ENCODE measurements around the gene OLFML1.

OLFML1 gene

DNA sequence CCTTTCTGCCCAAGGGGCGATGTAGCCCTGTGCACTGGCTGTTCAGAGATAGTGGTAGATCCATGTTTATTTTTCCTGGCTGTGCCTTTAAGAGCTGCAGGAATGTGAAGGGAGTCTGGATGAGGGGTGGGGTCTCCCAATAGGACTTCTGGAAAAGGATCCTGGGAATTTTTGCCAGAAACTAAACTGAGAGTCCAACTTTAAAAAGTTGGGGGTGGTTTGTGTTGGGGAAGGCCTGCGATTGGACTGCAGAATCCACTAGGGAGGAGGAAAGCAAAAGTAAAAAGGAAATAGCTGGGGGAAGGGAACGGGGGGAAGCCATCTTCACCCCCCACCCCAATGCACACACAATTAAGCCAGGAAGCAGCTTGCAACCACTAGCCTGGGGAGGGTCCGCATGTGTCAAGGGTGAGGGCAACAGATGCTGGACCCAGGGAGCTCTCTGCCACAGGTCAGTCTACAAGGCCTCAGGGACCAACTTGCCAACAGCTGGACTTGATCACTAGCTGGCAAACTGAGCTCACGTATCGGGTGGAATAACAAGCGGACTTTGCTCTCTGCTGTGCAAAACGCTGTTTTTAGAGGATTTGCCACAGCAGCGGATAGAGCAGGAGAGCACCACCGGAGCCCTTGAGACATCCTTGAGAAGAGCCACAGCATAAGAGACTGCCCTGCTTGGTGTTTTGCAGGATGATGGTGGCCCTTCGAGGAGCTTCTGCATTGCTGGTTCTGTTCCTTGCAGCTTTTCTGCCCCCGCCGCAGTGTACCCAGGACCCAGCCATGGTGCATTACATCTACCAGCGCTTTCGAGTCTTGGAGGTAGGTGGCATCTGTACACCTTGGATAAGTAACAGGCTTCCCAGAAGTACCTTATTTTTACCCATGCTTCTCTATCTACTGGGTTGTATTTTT is at the start of gene OLFML1:
OLFML1 (plus strand) TSS at position 321 of the 912 bp plus-strand sequence; CDS start at position 691, 370 bp downstream.
- no peak for DNase-seq

DNA sequence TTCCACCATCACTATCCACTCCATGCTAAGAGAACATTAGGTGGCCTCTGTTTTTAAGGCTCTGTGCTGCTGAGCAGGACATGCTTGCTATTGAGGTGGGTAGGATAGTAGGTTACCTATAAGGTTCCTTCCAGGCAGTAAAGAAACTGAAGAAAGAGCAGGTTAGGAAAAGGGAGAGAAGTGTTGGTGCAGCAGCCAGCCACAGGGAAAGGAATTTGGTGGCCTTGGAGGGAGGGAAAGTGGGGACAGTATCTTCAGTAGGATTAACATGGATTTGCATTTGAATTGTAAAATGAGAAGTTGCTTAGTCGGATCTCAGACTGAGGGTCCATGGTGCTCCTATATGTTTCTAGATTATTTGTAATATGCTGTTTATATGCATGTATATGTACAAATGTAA is 49.2 kb upstream of the OLFML1 start:
- no peak for DNase-seq

DNA sequence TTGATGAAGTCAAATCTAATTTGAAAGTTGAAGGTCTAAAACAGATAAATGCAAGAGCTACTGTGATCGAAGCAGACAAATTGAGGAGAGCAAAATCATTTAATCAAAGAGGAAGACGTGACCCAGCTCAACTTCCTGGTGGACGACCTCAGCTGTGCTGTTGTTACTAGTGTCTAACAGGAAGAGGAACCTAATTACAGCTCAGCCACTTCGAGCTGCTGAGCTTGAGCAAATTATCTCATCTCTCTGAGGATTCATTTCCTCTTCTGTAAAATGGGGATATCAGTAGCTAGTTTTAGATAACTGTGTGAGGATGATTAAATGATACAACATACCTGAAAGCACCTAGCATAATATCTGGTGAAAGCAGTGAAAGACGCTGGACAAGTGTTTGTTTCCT is 48.6 kb upstream of the OLFML1 start:
- DNase-seq = no peak

DNA sequence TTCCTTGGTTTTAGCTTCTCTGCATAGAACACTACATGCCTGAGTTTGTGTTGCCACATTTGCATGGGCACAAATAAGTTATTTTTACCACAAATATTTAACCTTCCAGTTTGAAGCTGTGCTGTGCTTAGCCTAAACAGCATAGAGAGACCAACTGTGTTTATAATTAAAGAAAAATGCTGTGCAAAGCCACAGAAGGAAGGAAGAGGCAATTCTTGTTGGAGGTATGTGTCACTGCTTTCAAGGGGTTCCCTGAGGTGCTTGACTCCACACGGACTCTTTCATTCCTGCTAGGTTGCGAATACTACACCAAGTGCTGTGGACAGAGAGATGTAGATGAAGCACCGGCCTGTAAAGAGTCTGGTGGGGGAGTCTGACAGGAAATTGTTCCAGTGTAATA is 47.6 kb upstream of the OLFML1 start:
- DNase-seq = no peak

DNA sequence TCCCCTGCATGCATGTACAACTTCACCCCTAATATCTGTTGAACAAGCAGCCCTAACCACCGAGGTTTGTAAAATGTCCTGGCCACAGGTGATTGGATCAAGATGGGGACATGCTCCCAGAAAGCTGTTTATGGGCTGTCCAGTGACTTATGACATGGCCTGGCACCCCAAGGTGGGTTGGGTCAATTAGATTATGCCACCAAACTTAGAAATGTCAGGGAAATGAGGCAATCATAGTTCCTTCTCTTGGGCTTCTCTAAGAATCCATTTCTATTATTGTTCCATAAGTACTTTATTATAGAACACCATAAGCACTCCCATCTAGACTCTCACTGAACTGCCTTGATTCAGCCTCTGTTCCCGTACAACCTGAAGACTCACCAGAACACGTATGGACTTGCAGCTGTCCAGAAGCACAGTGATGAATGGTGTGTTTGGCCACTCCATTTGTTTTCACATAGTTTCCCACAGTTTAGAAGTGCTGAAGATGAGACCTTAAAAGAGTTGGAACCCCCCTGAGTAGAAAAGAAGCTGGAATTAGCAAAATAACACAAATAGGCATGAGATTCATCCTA is 45.5 kb upstream of the OLFML1 start:
- DNase-seq = no peak

DNA sequence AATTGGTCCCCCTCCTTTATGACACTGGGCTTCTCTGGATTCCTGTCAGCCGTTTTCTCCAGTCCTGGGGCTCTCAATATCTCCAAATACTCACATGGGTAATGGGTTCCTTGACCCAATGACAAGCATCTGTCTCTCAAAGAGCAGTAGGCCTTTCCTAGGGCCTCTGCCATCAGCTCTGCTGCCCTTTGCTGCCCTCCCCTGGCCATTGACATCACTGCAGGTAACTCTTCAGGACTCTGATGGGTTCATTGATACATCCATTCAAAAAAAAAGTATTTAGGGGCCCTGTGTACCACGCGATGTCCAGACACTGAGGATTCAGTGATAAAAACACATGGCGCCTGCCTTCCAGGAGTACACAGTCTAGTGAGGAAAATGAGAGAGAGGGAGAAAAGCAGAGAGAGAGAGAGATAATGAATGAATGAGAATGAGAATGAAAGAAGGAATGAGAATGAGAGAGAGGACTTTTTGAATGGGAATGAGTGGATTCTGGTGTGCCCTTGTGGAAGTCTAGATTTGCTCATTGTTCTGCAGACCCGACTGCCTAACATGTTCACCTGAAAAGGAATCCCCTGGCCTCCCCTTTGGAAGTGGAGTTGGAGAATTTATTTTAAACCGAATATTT is 42.6 kb upstream of the OLFML1 start:
- peak; percentile 68 for DNase-seq

DNA sequence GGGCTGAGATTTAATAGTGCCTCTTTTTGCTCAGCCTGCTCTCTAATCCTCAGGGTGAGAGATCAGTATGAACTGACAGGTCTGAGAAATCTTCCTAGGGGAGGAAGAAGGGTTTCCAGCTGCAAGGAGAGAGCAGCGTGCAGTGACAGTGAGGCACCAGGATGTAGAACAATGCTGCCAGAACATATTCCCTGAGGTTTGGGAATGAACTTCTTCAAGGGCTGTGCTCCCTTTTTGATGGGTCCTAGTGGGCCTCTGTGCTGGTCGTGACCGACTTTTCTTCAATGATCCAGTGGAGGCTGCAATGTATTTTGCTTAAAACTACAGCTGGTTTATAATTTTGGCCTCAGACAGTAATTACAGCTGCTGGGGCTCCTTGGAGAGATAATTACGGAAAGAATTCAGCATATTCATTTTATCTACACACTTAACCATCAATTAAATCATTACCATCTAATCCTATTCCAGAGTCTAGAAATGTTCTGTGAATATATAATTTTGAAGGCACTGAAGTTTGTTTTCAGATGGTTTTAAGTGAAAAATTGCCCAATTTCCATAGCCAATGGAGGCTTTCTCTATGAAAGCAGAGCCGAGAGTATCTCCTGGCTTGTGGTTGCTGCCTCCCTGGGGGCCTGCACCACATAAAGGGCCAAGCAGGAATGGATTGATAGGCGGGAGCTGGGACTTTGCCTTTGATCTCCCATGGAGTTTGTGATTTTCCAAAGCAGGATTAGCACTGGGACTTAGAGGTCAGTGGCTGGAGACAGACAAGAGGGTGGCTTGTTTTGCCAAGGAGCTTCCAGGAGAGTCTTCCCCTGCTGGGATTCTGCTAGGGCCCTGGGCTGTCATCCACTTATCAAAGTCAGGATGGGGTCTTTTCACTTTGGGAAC is 41.0 kb upstream of the OLFML1 start:
- DNase-seq = no peak

DNA sequence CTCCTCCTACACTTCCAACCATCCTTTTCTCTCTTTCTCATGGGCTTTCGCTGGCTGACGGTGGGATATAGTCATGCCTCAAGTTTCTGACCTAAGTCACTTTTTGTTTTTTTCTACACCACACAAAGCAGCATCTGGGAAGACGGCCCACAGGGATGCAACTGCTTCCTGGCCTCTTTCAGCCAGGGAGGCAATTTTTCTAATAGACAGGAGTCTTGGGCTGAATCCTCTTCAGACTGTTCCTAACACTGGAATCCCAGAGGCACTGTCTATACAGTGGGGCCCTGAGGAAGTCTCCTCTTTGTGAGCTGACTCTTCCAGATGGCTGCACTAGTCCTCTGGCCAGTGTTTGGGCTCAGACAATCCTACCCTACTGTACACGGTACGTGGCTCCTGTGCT is 39.7 kb upstream of the OLFML1 start:
- DNase-seq = no peak

DNA sequence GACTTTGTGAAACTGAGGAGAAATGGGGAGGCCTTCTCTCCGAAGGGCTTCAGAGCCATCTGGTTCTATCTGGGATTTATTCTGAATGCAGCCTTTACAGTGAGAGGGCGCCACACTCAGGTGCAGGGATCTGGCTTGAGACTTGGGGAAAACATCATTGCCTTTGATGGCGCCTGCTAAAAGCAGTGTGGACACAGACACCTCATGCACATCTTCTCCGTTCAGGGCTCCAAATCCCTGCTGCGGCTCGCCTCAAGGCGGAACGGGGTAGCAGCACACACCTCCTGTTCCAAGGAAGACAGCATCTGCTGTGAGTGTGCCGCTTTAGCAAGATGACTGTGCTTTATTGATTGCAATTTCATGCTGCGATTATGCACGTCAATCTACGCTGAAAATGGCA is 37.1 kb upstream of the OLFML1 start:
- no peak for DNase-seq

DNA sequence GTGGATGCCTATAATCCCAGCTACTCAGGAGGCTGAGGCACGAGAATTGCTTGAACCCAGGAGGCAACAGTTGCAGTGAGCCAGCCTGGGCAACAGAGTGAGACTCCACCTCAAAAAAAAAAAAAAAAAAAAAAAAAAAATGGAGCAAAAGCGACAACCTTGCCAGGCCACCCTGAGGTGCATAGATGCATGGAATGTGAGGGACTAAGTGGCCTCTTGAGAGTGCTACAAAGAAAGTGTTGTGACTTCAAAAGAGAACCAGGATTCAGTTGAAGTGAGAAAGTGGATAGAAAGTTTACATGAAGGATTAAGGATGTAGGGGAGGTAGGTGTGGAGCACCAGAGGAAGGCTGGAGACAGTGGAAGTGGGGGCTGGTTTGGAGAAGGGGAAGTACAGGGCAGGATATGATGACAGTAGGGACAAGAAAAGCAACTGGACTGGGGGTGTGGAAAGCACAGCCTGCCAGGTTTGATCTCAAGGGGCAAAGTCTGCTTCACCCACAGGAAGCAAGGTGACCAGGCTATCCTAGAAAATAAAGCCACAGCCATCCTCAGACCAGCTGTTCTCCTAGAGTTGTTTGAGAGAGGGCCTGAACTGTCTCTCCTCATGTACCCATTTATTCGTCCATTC is 36.0 kb upstream of the OLFML1 start:
- DNase-seq = no peak

DNA sequence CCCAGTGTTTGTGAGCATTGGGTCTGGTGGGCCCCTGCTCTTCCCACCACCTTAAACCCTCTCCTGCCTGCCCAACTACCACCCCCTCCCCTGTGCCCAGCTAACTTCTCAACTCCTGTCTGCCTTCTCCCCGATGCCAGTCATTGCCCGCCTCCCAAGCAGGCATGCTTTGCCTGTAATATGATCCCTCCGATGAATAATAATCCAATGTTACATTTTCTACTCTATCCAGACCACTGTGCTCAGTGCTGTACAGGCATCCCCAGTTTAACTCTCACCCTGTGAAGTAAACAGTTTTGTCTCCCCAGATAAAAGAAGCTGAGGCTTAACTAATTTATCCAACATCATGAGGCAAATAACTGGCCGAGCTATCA is 35.5 kb upstream of the OLFML1 start:
- no peak for DNase-seq

DNA sequence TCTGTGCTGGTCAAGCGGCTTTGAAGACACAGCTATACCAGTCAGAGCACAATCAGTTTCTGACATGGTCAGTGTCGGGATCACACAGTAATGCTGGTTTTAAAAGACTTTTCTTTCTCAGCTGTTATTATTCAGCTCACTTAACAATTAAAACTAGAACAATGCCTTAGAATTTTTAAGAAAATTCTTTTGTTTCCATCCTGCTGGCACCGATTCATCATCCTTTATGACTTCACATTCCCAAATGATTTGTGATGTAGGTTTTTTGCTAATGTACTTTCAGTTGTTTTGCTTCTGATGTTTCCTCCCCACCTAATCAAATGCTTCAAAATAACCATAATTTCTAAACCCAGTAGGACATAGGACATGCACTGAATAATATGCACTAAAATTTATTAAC is 34.5 kb upstream of the OLFML1 start:
- no peak for DNase-seq

DNA sequence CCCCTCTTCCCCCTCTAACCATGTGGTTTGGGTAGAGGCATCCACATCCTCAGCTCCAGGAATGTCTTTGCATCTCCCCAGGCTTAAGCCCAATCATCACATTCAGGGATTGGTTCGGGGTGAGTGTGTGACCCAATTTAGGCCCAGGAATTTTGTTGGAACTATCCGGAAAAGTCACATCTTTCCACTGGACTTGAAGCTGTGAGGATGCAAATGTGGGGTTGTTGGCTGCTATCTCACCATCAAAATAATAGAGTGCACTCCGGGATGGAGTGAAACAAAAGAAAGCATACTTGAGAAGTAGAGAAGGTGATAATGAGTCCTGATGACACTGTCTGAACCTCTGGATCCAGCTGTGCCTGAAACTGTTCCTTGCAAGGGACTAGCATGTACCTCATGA is 33.8 kb upstream of the OLFML1 start:
- DNase-seq = no peak

DNA sequence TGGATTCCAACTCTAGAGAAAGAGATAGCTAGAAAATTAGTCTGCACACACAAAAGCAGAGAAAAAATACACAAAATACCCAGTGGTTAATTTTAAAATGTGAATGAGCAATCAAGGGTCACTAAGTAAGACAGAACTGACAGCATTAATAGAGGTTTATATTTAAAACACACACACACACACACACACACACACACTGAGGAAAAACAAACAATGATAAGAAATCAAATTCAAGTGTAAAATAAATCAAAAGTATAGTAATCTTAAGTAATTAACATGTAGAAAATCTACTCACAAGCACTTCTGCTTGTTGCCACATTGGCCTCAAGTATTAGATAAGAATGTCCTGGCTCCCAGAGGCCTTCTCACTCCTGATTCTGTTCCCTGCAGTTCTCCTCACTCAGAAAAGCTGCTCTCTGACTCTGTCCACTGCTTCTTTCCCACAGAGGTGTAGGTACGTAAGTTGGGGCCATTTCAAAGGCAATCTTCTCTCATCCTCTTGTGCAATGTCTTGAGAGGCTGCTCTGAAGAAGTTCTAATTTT is 33.3 kb upstream of the OLFML1 start:
- no peak for DNase-seq

DNA sequence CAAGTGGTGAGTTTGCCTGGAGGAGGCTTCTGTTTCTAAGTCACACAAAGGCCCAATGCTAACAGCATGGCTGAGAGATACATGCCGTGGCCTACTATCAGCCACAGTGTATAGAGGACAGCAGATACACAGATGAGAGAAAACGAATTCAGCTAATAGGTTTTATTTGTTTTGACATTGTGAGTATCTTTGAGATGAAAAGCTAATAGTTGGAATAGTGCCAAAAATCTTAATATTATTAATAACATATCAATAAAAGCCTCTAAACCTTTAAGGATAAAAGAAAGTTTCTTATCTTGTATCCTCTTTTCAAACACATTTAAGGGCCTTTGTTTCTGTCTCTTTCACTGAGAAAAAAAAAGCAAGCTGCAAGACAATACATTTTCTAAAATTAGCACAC is 30.5 kb upstream of the OLFML1 start:
- no peak for DNase-seq

DNA sequence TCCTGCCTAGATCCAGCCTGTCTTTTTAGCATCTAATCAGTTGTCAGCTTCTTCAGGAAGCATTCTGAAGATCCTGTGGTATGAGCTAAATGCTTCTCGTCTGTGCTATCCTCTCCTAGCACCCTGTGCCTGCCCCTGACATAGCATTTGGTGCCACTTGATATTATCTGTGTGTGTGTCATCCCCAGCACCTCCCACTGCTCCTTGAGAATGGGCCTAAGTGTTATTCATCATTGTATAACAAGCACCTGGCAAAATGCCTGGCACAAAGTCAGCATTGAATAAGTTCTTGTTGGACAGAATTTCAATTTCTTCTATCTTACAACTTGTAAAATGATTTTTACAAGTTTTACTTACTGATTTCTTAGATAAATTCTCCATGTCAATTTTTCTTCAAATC is 28.1 kb upstream of the OLFML1 start:
- DNase-seq = no peak

DNA sequence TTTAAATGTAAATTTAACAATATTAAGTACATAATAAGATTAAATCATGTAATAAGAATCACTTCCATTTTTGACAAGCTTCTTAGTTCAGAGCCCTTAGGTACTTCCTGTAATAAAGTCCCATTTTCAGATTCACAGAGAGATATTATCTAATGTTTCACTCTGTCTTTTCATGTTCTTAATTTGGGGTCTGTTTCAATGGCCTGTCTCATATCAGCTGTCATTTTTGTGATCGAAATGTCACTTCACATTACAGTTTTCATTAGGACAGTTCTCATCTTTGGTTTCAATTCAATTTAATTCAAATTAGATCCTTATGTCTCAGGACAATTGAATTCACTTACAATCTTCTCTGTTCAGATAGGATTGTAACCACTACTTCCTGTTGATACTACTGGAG is 22.6 kb upstream of the OLFML1 start:
- no peak for DNase-seq

DNA sequence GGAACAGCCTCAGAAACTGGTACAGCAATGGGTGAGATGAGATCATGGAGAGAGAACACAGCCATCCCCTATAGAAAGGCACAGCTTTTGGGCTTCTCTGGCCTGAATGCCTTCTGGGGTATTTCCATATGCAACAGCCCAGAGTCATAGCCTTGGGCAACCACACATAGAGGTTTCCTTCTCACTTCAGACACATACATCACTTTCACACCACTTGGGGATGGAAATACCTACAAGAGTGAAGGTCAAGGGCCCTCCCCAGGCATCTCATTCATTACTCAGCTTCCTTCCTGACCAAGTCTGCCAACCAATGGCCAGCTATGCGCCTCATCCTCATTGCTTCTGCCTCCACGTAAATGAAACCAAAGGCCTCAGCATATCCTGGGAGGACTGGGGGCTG is 17.7 kb upstream of the OLFML1 start:
- DNase-seq = no peak

DNA sequence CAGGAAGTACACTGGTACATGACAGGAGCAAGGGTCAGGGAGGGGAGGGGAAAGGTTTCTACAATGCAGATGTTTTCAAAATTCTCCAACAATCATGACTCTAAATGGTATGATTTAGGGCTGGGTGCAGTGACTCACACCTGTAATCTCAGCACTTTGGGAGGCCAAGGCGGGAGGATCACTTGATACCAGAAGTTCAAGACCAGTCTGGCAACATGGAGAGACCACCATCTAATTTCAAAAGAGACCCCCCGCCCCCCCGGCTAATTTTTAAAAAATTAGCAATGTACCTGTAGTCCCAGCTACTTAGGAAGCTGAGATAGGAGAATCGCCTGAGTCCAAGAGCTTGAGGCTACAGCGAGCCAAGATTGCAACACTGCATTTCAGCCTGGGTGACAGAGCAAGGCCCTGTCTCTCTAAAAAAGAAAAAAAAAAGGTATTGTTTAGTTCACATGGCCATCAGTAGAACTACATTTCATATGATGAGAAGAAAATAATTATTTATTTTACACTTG is 15.9 kb upstream of the OLFML1 start:
- DNase-seq = no peak

DNA sequence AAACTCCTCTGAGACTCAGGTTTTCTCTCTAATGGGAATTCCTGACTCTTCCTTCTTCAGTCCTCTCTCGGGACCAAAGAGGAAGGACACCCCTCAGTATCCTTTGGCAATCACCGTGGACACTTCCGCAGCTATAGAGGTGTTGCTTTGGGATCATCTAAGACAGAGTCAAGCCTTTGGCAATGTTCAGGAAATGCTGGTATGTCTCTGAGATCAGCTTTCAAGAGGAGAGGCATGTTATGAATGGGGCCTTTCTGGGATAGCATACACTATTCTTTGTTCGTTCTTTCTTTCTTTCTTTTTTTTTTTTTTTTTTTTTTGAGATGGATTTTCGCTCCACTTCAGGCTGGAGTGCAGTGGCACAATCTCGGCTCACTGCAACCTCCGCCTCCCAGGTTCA is 14.2 kb upstream of the OLFML1 start:
- no peak for DNase-seq

DNA sequence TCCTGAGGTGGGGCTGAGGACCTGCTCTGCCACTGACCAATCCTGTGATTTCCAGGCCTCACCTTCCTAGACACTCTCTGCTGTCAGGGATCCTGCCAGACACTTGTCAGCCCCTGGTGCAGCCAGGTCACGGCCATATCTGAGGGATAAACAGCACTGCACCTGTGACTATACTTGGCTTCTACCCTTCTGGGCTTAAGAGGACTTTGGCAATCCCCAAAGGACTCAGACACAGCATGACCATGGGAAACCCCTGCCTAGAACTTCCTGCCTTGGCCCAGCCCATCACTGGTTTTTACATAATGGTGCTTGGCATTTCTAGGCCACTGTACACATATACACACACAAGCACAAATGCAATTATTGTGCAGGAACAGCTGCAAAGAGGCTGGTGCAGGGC is 11.6 kb upstream of the OLFML1 start:
- no peak for DNase-seq

DNA sequence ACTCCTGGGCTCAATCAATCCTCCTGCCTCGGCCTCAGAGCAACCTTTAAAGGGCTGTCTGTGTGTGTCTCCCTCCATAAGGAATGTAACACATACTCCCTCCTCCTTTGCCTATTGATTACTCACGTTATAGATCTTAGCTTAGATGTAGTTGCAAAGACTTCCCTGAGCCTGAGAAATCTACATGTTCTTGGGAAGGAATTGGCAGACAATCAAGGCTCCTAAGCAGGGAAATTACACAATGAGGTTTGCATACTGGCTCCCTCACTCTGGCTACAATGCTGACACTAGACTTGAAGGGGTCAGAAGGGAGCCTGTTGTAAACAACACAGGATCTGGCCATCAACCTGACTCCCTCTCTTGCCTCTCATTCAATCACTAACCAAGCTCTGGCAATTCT is 5.2 kb upstream of the OLFML1 start:
- no peak for DNase-seq
